ENCODE measurements around the gene DDR2. TPM values are rescaled to one million over a fixed set of nuclear protein-coding genes. Genes with fewer than 3 reads are reported as not detected.
A peak's percentile ranks its signal among the peaks of the same experiment; 100 is the strongest.

The DDR2 gene
- total and polyA plus RNA-seq, 2 of the 4 experiments (the other 2 are of a cell fraction) = 66.1 to 245 TPM

DNA sequence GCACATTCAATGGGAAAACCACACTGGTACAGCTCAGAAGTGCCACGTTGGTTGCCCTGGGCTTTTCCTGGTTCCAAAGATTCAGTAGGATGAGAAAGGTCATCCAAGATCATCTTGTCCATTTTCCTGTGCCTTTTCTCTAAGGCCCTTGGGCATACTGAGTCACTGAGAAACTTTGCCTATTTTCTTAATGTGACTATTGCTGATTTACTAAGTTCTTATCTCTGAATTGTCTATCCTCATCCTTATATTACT lies 101.0 kb downstream of the DDR2 start:
- H3K27ac ChIP-seq (ENCODE audit: insufficient read depth, low read length) = peak overlapping the region; percentile 31; the same call in 1 of the 2 replicates
- peaks cover 13% of the 10 kb centered on the region for H3K36me3 ChIP-seq (ENCODE audit: control insufficient read depth, insufficient read depth, low read length)
- POLR2A ChIA-PET (ENCODE audit: unreplicated experiment) = no interaction called here
- H3K27me3 ChIP-seq (ENCODE audit: control insufficient read depth, insufficient read depth, low read length) = no peaks in the 10 kb centered on the region
- peaks cover 52 to 73% of the 10 kb centered on the region in 2 experiments for H3K79me1 ChIP-seq (ENCODE audit: low read depth in 1 of 2, low read length in 2 of 2)
- peak overlapping the region in 1 of 2 experiments; percentile 6; a peak in 1 of 4 replicates for H4K8ac ChIP-seq (ENCODE audit: low read depth in 2 of 2, low read length in 2 of 2)
- peaks cover 19% of the 10 kb centered on the region for H3K4me1 ChIP-seq (ENCODE audit: control insufficient read depth, insufficient read depth, low read length)
- intact Hi-C loops (cut with micrococcal nuclease) = no loop called here
- H2BK5ac ChIP-seq (ENCODE audit: low read depth, low read length, poor library complexity, severe bottlenecking) = no peak overlapping the region
- no peak overlapping the region; the same call in 1 of the 2 replicates for H3K14ac ChIP-seq (replicated peaks; ENCODE audit: low read depth, low read length)
- no peak overlapping the region for H3K9ac ChIP-seq (ENCODE audit: low read depth, low read length)
- no peak overlapping the region for H4K91ac ChIP-seq (ENCODE audit: insufficient read depth, low read depth, low read length)
- TF ChIP-seq SMC3 (IDR thresholded peaks at IDR 0.05; ENCODE audit: low read depth, low read length) (no peak), MAZ (IDR thresholded peaks at IDR 0.05; ENCODE audit: borderline replicate concordance, low read depth, low read length) (no peak), POLR2A (IDR thresholded peaks at IDR 0.05; ENCODE audit: low read depth, low read length) (no peak), MXI1 (IDR thresholded peaks at IDR 0.05; ENCODE audit: borderline replicate concordance, low read depth, low read length) (no peak), CHD1 (IDR thresholded peaks at IDR 0.05; ENCODE audit: low read depth, low read length) (no peak), RFX5 (IDR thresholded peaks at IDR 0.05; ENCODE audit: low read depth, low read length) (no peak), RCOR1 (IDR thresholded peaks at IDR 0.05; ENCODE audit: insufficient replicate concordance, low read length) (no peak), RAD21 (IDR thresholded peaks at IDR 0.05; ENCODE audit: low read length) (no peak), NFE2L2 (IDR thresholded peaks at IDR 0.05; ENCODE audit: low read depth, low read length) (no peak), FOS (IDR thresholded peaks at IDR 0.05; ENCODE audit: low read depth, low read length) (no peak), MAFK (IDR thresholded peaks at IDR 0.05; ENCODE audit: low read depth, low read length) (no peak), CEBPB (IDR thresholded peaks at IDR 0.05; ENCODE audit: low read depth, low read length) (no peak), BHLHE40 (IDR thresholded peaks at IDR 0.05; ENCODE audit: low read depth, low read length) (no peak)
- TF ChIP-seq, protein P1, sequence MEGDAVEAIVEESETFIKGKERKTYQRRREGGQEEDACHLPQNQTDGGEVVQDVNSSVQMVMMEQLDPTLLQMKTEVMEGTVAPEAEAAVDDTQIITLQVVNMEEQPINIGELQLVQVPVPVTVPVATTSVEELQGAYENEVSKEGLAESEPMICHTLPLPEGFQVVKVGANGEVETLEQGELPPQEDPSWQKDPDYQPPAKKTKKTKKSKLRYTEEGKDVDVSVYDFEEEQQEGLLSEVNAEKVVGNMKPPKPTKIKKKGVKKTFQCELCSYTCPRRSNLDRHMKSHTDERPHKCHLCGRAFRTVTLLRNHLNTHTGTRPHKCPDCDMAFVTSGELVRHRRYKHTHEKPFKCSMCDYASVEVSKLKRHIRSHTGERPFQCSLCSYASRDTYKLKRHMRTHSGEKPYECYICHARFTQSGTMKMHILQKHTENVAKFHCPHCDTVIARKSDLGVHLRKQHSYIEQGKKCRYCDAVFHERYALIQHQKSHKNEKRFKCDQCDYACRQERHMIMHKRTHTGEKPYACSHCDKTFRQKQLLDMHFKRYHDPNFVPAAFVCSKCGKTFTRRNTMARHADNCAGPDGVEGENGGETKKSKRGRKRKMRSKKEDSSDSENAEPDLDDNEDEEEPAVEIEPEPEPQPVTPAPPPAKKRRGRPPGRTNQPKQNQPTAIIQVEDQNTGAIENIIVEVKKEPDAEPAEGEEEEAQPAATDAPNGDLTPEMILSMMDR (conservative IDR thresholded peaks at IDR 0.05; ENCODE audit: low read depth, low read length) = no peak
- TF ChIP-seq, protein P2, sequence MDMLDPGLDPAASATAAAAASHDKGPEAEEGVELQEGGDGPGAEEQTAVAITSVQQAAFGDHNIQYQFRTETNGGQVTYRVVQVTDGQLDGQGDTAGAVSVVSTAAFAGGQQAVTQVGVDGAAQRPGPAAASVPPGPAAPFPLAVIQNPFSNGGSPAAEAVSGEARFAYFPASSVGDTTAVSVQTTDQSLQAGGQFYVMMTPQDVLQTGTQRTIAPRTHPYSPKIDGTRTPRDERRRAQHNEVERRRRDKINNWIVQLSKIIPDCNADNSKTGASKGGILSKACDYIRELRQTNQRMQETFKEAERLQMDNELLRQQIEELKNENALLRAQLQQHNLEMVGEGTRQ (IDR thresholded peaks at IDR 0.05; ENCODE audit: low read depth, low read length) = no peak
- TF ChIP-seq, protein P3, sequence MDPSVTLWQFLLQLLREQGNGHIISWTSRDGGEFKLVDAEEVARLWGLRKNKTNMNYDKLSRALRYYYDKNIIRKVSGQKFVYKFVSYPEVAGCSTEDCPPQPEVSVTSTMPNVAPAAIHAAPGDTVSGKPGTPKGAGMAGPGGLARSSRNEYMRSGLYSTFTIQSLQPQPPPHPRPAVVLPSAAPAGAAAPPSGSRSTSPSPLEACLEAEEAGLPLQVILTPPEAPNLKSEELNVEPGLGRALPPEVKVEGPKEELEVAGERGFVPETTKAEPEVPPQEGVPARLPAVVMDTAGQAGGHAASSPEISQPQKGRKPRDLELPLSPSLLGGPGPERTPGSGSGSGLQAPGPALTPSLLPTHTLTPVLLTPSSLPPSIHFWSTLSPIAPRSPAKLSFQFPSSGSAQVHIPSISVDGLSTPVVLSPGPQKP (IDR thresholded peaks at IDR 0.05; ENCODE audit: borderline replicate concordance, low read depth, low read length) = no peak
- H3K56ac ChIP-seq (ENCODE audit: extremely low read depth, insufficient read depth, low read length) = no peak overlapping the region
- H2AK5ac ChIP-seq (ENCODE audit: low read depth, low read length) = no peak overlapping the region
- no peak overlapping the region for H3K4me3 ChIP-seq (ENCODE audit: insufficient read depth, low read depth, low read length)
- no peak overlapping the region for H2AK9ac ChIP-seq (replicated peaks; ENCODE audit: low read depth, low read length, poor library complexity)
- CTCF ChIA-PET = no interaction called here
- no peak for DNase-seq
- no peak overlapping the region for H3K4ac ChIP-seq (ENCODE audit: low read depth, low read length)
- peaks cover 31% of the 10 kb centered on the region for H3K9me1 ChIP-seq (ENCODE audit: insufficient read depth, low read length)
- in situ Hi-C loops (cut with MboI; ENCODE audit: low sequenced_read_pairs) = no loop called here
- H3K9me3 ChIP-seq (ENCODE audit: control insufficient read depth, insufficient read depth, low read length) = no peaks in the 10 kb centered on the region
- H4K5ac ChIP-seq (ENCODE audit: low read depth, low read length) = no peak overlapping the region
- BruUV-seq (replicated peaks) = no TSS peak
- no CpG with 5 or more reads among the region's 1 CpG for WGBS, 2 experiments (ENCODE audit: extremely low coverage in 2 of 2, insufficient read length in 1 of 2)
- no peak overlapping the region for H3K4me2 ChIP-seq (ENCODE audit: low read depth, low read length)
- no peak overlapping the region for H2BK15ac ChIP-seq (ENCODE audit: low read depth, low read length)
- peaks cover 63% of the 10 kb centered on the region for H4K20me1 ChIP-seq (ENCODE audit: insufficient read depth, low read length)
- no peak overlapping the region for H2BK20ac ChIP-seq (ENCODE audit: low read depth, low read length)
- no peak for ATAC-seq (ENCODE audit: low read depth)
- peak overlapping the region; percentile 0; the same call in 1 of the 2 replicates for H3K23ac ChIP-seq (ENCODE audit: low read depth, low read length)
- peak overlapping the region; percentile 25 for H3K18ac ChIP-seq (ENCODE audit: low read depth, low read length)
- no peak overlapping the region for H2AFZ ChIP-seq (replicated peaks; ENCODE audit: low read length, poor library complexity)
- dilution Hi-C loops (cut with HindIII; ENCODE audit: low sequenced_read_pairs, unreplicated experiment) = no loop called here
- H2BK120ac ChIP-seq (ENCODE audit: low read depth, low read length) = no peak overlapping the region

All from IMR-90 (cell line).